K562 (cell line): ENCODE measurements around the gene ST6GALNAC5. TPM values are rescaled to one million over a fixed set of nuclear protein-coding genes. Genes with fewer than 3 reads are reported as not detected.

ENCODE experiments used
- ATAC-seq: fragments of 200-7000 bp; cut with Tn5 transposase; 3 replicates; pipeline ENCODE4 v1.9.1; 2020; ENCODE audit warnings: moderate library complexity
- BruUV-seq: library from RNA; stranded (reverse); fragments of 400-500 nt; replicated peaks from 2 replicates; lab custom pipeline; 2021; lab: Mats Ljungman, UMichigan
- CTCF ChIA-PET: fragments of 300-600 bp; formaldehyde crosslinking; extraction: SDS; loops from one replicate; lab custom pipeline; 2021; ENCODE audit warnings: low intra/inter-chr PET ratio; lab: Yijun Ruan, JAX
- POLR2A ChIA-PET: fragments of 300-600, 350-650 bp; sonication (Branson Sonifier 250); formaldehyde crosslinking; extraction: SDS; loops from one replicate; lab custom pipeline; 2021; ENCODE audit warnings: antibody characterized with exemption, inconsistent platforms; lab: Yijun Ruan, JAX
- DNase-seq, 4 experiments: peaks; one replicate each; pipeline versions ENCODE4 v3.0.0 to v3.0.0-alpha.2; 2011 to 2018; ENCODE audit warnings: low spot score in 3 of 4, mixed read lengths in 3 of 4; ENCODE audit errors: extremely low read depth in 1 of 4
- FAIRE-seq: peaks from 2 replicates; lab custom pipeline; 2011; peaks lifted over from hg19 to GRCh38; lab: Jason Lieb, UNC
- H2AFZ ChIP-seq: 2 replicates; pipeline ENCODE4 v1.6.0; 2011; ENCODE audit warnings: low read depth, low read length, control low read depth, inconsistent platforms
- H3K27ac ChIP-seq: fragments of 200-600 bp; 3 replicates; pipeline ENCODE4 v1.8.0; 2011; ENCODE audit warnings: low read depth, mild to moderate bottlenecking, control low read depth, inconsistent platforms, low read length, moderate library complexity, mixed read lengths; ENCODE audit errors: extremely low read depth
- H3K27me3 ChIP-seq, 2 experiments: fragments of 300-600 bp in 1 of 2; 2 replicates in 1 of 2; 3 replicates in 1 of 2; pipeline versions ENCODE4 v1.6.0 to v1.8.0; 2011; ENCODE audit warnings: inconsistent platforms in 2 of 2, low read length in 2 of 2, mild to moderate bottlenecking in 1 of 2, mixed read lengths in 1 of 2, moderate library complexity in 1 of 2; ENCODE audit not compliant: control insufficient read depth in 2 of 2, insufficient read depth in 2 of 2
- H3K36me3 ChIP-seq: fragments of 300-600 bp; 3 replicates; pipeline ENCODE4 v1.8.0; 2011; ENCODE audit warnings: mild to moderate bottlenecking, low read length, inconsistent platforms; ENCODE audit not compliant: control insufficient read depth, insufficient read depth
- H3K4me1 ChIP-seq, 2 experiments: fragments of 200-600 bp in 1 of 2; replicated peaks in 1 of 2; 2 replicates in 1 of 2; 3 replicates in 1 of 2; pipeline versions ENCODE4 v1.5.1 to v1.8.0; 2011; ENCODE audit warnings: inconsistent platforms in 2 of 2, low read length in 2 of 2, mild to moderate bottlenecking in 1 of 2, mixed read lengths in 1 of 2, moderate library complexity in 1 of 2; ENCODE audit not compliant: control insufficient read depth in 2 of 2, insufficient read depth in 2 of 2
- H3K4me2 ChIP-seq: 2 replicates; pipeline ENCODE4 v1.6.1; 2011; ENCODE audit warnings: low read length, control low read depth, inconsistent platforms, mixed read lengths; ENCODE audit not compliant: insufficient read depth
- H3K4me3 ChIP-seq: fragments of 200-600 bp; sonication (generic), shearing (Covaris generic); 2 replicates; pipeline ENCODE4 v1.5.1; 2016; ENCODE audit warnings: control low read depth, inconsistent platforms
- H3K79me2 ChIP-seq: fragments of 200-600 bp; 3 replicates; pipeline ENCODE4 v1.8.0; 2011; ENCODE audit warnings: low read length, inconsistent platforms; ENCODE audit not compliant: control insufficient read depth, insufficient read depth
- H3K9ac ChIP-seq, 2 experiments: 2 replicates each; pipeline versions ENCODE4 v1.6.0 to v1.6.1; 2011; ENCODE audit warnings: low read depth in 2 of 2, low read length in 2 of 2, control low read depth in 1 of 2, inconsistent platforms in 1 of 2, mild to moderate bottlenecking in 1 of 2, mixed read lengths in 1 of 2; ENCODE audit not compliant: insufficient read depth in 1 of 2
- H3K9me1 ChIP-seq: one replicate; pipeline ENCODE4 v1.6.0; 2011; ENCODE audit warnings: inconsistent platforms, mild to moderate bottlenecking, low read length, moderate library complexity; ENCODE audit not compliant: control insufficient read depth, insufficient read depth
- H3K9me3 ChIP-seq: replicated peaks from 2 replicates; pipeline ENCODE4 v1.5.1; 2011; ENCODE audit warnings: low read depth, low read length, inconsistent platforms; ENCODE audit not compliant: control insufficient read depth, insufficient read depth
- H4K20me1 ChIP-seq: replicated peaks from 2 replicates; pipeline ENCODE4 v1.6.1; 2011; ENCODE audit warnings: low read length, inconsistent platforms, mixed read lengths; ENCODE audit not compliant: control insufficient read depth, insufficient read depth
- ATF1 ChIP-seq, 2 experiments: fragments of 450-650 bp in 1 of 2; IDR thresholded peaks; 2 replicates each; pipeline ENCODE4 v1.6.1; 2016; ENCODE audit warnings: missing compliant biosample characterization in 1 of 2, missing genetic modification characterization in 1 of 2
- DDX20 ChIP-seq: fragments of 450-650 bp; IDR thresholded peaks from 2 replicates; pipeline ENCODE4 v1.6.1; 2016; ENCODE audit warnings: missing genetic modification characterization, low read depth, mild to moderate bottlenecking, missing compliant biosample characterization, moderate library complexity
- EGR1 ChIP-seq: fragments of 450-650 bp; conservative IDR thresholded peaks from 2 replicates; pipeline ENCODE4 v1.6.1; 2017; ENCODE audit warnings: mild to moderate bottlenecking
- GTF2A2 ChIP-seq: IDR thresholded peaks from 2 replicates; pipeline ENCODE4 v1.6.1; 2016; ENCODE audit warnings: mild to moderate bottlenecking, missing genetic modification characterization, missing compliant biosample characterization
- HNRNPLL ChIP-seq: fragments of 200-400 bp; formaldehyde crosslinking; IDR thresholded peaks from 2 replicates; pipeline ENCODE4 v1.6.1; 2017; ENCODE audit warnings: low read length, low read depth, mild to moderate bottlenecking; ENCODE audit not compliant: poor library complexity, severe bottlenecking
- ILF3 ChIP-seq: fragments of 450-650 bp; IDR thresholded peaks from 2 replicates; pipeline ENCODE4 v1.6.1; 2018; ENCODE audit warnings: antibody characterized with exemption, mild to moderate bottlenecking, moderate library complexity, borderline replicate concordance
- JUND ChIP-seq, 2 experiments: IDR thresholded peaks; 2 replicates in 1 of 2; 3 replicates in 1 of 2; pipeline ENCODE4 v1.6.1; 2011; ENCODE audit warnings: borderline replicate concordance in 2 of 2, low read depth in 2 of 2, low read length in 2 of 2, improper control_type of control experiment in 1 of 2, missing biosample characterization in 1 of 2, missing genetic modification characterization in 1 of 2, missing genetic modification reagents in 1 of 2
- LEF1 ChIP-seq: fragments of 450-650 bp; IDR thresholded peaks from 2 replicates; pipeline ENCODE4 v1.6.1; 2016; ENCODE audit warnings: mild to moderate bottlenecking
- POLR2A ChIP-seq: fragments of 450-650 bp; conservative IDR thresholded peaks from 2 replicates; pipeline ENCODE4 v1.6.1; 2016
- SIN3B ChIP-seq: fragments of 450-650 bp; IDR thresholded peaks from 2 replicates; pipeline ENCODE4 v1.6.1; 2017; ENCODE audit warnings: low read depth, mild to moderate bottlenecking, moderate library complexity
- TAF15 ChIP-seq: fragments of 200-400 bp; formaldehyde crosslinking; IDR thresholded peaks from 2 replicates; pipeline ENCODE4 v1.6.1; 2017; ENCODE audit warnings: mild to moderate bottlenecking, low read depth, low read length, moderate library complexity
- TAF9B ChIP-seq: fragments of 450-650 bp; IDR thresholded peaks from 2 replicates; pipeline ENCODE4 v1.6.1; 2018; ENCODE audit warnings: mild to moderate bottlenecking; ENCODE audit not compliant: partially characterized antibody
- ZNF124 ChIP-seq: sonication (generic); formaldehyde crosslinking; IDR thresholded peaks from 2 replicates; pipeline ENCODE4 v1.8.1; 2022; ENCODE audit warnings: missing genetic modification reagents
- ZNF277 ChIP-seq: fragments of 250-450 bp; sonication (Bioruptor Pico); IDR thresholded peaks from 2 replicates; pipeline ENCODE4 v1.8.0; 2022; ENCODE audit warnings: inconsistent platforms, mild to moderate bottlenecking, moderate library complexity, borderline replicate concordance
- ZSCAN32 ChIP-seq: fragments of 450-650 bp; formaldehyde crosslinking; IDR thresholded peaks from 2 replicates; pipeline ENCODE4 v1.4.0; 2020; ENCODE audit warnings: mild to moderate bottlenecking, moderate library complexity
- WGBS: fragments of 100-300 bp; shearing (Covaris generic); methylation state at CpG from one replicate; pipeline ENCODE4 v1.1.6; 2016; ENCODE audit warnings: low coverage, mixed read lengths; ENCODE audit not compliant: insufficient coverage; ENCODE audit errors: missing lambda C conversion rate; 5-methylcytosine and 5-hydroxymethylcytosine counted together
- in situ Hi-C: fragments of 300-500 bp; cut with MboI; formaldehyde crosslinking; loops from 4 replicates; pipeline ENCODE4 v1.15.0; 2018; ENCODE audit warnings: inconsistent platforms, mixed read lengths
- intact Hi-C: fragments of 100-400 bp; cut with micrococcal nuclease; formaldehyde crosslinking; loops from 2 replicates; pipeline ENCODE4 v1.14.2; 2022
- polyA plus RNA-seq, 8 experiments: library from polyadenylated mRNA; depleted of rRNA in 4 of 8; stranded (reverse) in 5 of 8; unstranded in 3 of 8; fragments of >200 nt; fragmentation: Nextera tagmentation in 2 of 8; fragmentation: Illumina TruSeq in 1 of 8; extraction: Ambion mirVana in 2 of 8; extraction: Trizol in 1 of 8; gene quantifications; 2 replicates each; pipeline versions ENCODE4 v1.2.1 to v1.2.3, GENCODE V29; 2011 to 2014; ENCODE audit warnings: inconsistent platforms in 1 of 8, missing spikeins in 1 of 8
- total RNA-seq, 7 experiments: library from RNA; depleted of rRNA in 6 of 7; stranded (reverse); fragments of >200 nt in 6 of 7; fragmentation: Illumina TruSeq in 2 of 7; extraction: Trizol in 2 of 7; gene quantifications; 2 replicates each; pipeline versions ENCODE4 v1.2.1 to v1.2.3, GENCODE V29; 2011 to 2021; ENCODE audit warnings: low replicate concordance in 1 of 7
- TF ChIP-seq, protein P1 (sequence below): fragments of 250-450 bp; sonication (Bioruptor Pico); IDR thresholded peaks from 2 replicates; pipeline ENCODE4 v1.8.0; 2022; ENCODE audit warnings: moderate library complexity, mild to moderate bottlenecking, inconsistent platforms
- TF ChIP-seq, protein P2 (sequence below), 2 experiments: IDR thresholded peaks; 2 replicates each; pipeline ENCODE4 v1.6.1; 2012; ENCODE audit warnings: improper control_type of control experiment in 2 of 2, low read depth in 2 of 2, low read length in 2 of 2, borderline replicate concordance in 1 of 2

Gene ST6GALNAC5
- total and polyA plus RNA-seq, 9 of the 15 experiments (the other 6 are each of a cell fraction or from before 2014, with no cell fraction given): 0.04 to 0.14 TPM; not detected in 7

GRCh38 chr1:77085109-77085508 lies 217.8 kb downstream of the ST6GALNAC5 start (continued):
- TF ChIP-seq, protein P1, sequence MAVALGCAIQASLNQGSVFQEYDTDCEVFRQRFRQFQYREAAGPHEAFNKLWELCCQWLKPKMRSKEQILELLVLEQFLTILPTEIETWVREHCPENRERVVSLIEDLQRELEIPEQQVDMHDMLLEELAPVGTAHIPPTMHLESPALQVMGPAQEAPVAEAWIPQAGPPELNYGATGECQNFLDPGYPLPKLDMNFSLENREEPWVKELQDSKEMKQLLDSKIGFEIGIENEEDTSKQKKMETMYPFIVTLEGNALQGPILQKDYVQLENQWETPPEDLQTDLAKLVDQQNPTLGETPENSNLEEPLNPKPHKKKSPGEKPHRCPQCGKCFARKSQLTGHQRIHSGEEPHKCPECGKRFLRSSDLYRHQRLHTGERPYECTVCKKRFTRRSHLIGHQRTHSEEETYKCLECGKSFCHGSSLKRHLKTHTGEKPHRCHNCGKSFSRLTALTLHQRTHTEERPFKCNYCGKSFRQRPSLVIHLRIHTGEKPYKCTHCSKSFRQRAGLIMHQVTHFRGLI (CRISPR knock-in tag): no peak
- no peak for TF ChIP-seq TAF15
- TF ChIP-seq EGR1: no peak
- no peak for TF ChIP-seq ATF1 (CRISPR knock-in tag; IDR thresholded peaks at IDR 0.05)
- no peak for TF ChIP-seq ATF1 (tag; IDR thresholded peaks at IDR 0.05)
- TF ChIP-seq ZNF124 (CRISPR knock-in tag): no peak
- no peak for TF ChIP-seq ZSCAN32 (CRISPR knock-in tag)

DNA sequence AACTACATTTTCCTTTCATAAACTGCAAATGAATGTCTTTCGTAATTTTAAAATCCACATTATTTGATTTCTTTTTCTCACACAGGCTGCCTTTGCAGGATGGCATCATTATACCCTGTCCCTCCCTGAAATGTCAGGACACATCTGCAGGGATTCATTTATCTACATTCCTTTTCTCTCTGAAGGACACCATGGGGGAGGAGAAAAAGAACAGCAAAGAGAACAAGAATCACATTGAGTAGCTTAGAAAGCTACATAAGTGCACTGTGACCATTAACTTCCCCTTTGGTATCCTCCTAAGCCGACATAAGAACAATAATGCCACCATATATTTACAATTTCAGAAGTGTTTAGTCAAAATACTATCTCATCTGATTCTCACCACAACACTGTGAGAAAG lies 222.5 kb downstream of the ST6GALNAC5 start:
- Histone ChIP-seq H3K36me3 (no peaks in the 10 kb centered on the region), H3K9me3 (no peaks in the 10 kb centered on the region), H3K27ac (no peak overlapping the region), H3K4me1 (no peaks in the 10 kb centered on the region), H3K4me2 (no peak overlapping the region), H3K4me3 (no peak overlapping the region), H3K9me1 (no peaks in the 10 kb centered on the region), H2AFZ (no peak overlapping the region), H3K79me2 (no peaks in the 10 kb centered on the region), H3K27me3 (no peaks in the 10 kb centered on the region), H3K9ac (no peak overlapping the region), H4K20me1 (no peaks in the 10 kb centered on the region)
- in situ Hi-C loops: no loop called here
- FAIRE-seq: no peak
- DNase-seq: no peak
- ChIA-PET CTCF (no interaction called here), POLR2A (no interaction called here)
- no peak for ATAC-seq
- intact Hi-C loops: no loop called here
- no TSS peak for BruUV-seq
- 26% methylated on average over 2 of the region's 2 CpGs for WGBS
- no peak for TF ChIP-seq SIN3B
- no peak for TF ChIP-seq ZNF277 (CRISPR knock-in tag)
- TF ChIP-seq, protein P2, sequence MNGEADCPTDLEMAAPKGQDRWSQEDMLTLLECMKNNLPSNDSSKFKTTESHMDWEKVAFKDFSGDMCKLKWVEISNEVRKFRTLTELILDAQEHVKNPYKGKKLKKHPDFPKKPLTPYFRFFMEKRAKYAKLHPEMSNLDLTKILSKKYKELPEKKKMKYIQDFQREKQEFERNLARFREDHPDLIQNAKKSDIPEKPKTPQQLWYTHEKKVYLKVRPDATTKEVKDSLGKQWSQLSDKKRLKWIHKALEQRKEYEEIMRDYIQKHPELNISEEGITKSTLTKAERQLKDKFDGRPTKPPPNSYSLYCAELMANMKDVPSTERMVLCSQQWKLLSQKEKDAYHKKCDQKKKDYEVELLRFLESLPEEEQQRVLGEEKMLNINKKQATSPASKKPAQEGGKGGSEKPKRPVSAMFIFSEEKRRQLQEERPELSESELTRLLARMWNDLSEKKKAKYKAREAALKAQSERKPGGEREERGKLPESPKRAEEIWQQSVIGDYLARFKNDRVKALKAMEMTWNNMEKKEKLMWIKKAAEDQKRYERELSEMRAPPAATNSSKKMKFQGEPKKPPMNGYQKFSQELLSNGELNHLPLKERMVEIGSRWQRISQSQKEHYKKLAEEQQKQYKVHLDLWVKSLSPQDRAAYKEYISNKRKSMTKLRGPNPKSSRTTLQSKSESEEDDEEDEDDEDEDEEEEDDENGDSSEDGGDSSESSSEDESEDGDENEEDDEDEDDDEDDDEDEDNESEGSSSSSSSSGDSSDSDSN (IDR thresholded peaks at IDR 0.05; ENCODE audit: borderline replicate concordance in 1 of 2, low read depth in 2 of 2, low read length in 2 of 2): no peak
- no peak for TF ChIP-seq JUND (IDR thresholded peaks at IDR 0.05; ENCODE audit: borderline replicate concordance, low read depth, low read length)
- TF ChIP-seq JUND (tag; IDR thresholded peaks at IDR 0.05; ENCODE audit: borderline replicate concordance, low read depth, low read length): no peak
- TF ChIP-seq HNRNPLL: no peak
- no peak for TF ChIP-seq LEF1
- no peak for TF ChIP-seq POLR2A
- TF ChIP-seq DDX20 (tag): no peak
- no peak for TF ChIP-seq GTF2A2 (tag)
- no peak for TF ChIP-seq ILF3
- no peak for TF ChIP-seq TAF9B
